Endothelial cell of umbilical vein (primary cell): ENCODE results near the gene ST8SIA6. TPM values are rescaled to one million over a fixed set of nuclear protein-coding genes. Genes with fewer than 3 reads are reported as not detected.

Experiments used
- BruUV-seq: library from RNA; stranded (reverse); fragments of 400-500 nt; replicated peaks from 2 replicates; lab custom pipeline; 2021; lab: Mats Ljungman, UMichigan
- CTCF ChIA-PET: fragments of 300-600, 350-600 bp; sonication (Branson Sonifier 250); formaldehyde crosslinking; loops from one replicate; lab custom pipeline; 2021; ENCODE audit warnings: antibody characterized with exemption, inconsistent platforms; lab: Charles Lee
- POLR2A ChIA-PET: fragments of 300-600, 350-600 bp; sonication (Branson Sonifier 250); formaldehyde crosslinking; loops from one replicate; lab custom pipeline; 2021; ENCODE audit warnings: antibody characterized with exemption, inconsistent platforms; lab: Charles Lee
- DNase-seq: peaks from one replicate; pipeline ENCODE4 v3.0.0-alpha.2; 2011; ENCODE audit warnings: low read depth, low spot score
- FAIRE-seq: peaks from 2 replicates; lab custom pipeline; 2011; peaks lifted over from hg19 to GRCh38; lab: Jason Lieb, UNC
- H2AFZ ChIP-seq: 2 replicates; pipeline ENCODE4 v1.6.0; 2012; ENCODE audit warnings: low read depth, low read length, control low read depth, inconsistent platforms
- H3K27ac ChIP-seq: 2 replicates; pipeline ENCODE4 v1.5.1; 2011; ENCODE audit warnings: low read depth, mild to moderate bottlenecking, control low read depth, low read length, moderate library complexity; ENCODE audit not compliant: insufficient read depth
- H3K27me3 ChIP-seq, 2 experiments: 2 replicates each; pipeline versions ENCODE4 v1.6.0 to v1.6.1; 2011; ENCODE audit warnings: low read length in 2 of 2, mixed read lengths in 1 of 2; ENCODE audit not compliant: control insufficient read depth in 2 of 2, insufficient read depth in 2 of 2
- H3K36me3 ChIP-seq, 2 experiments: 2 replicates in 1 of 2; 3 replicates in 1 of 2; pipeline ENCODE4 v1.5.1; 2011; ENCODE audit warnings: low read length in 2 of 2, mild to moderate bottlenecking in 1 of 2, moderate library complexity in 1 of 2; ENCODE audit not compliant: control insufficient read depth in 2 of 2, insufficient read depth in 2 of 2; ENCODE audit errors: extremely low read depth in 1 of 2
- H3K4me1 ChIP-seq: 3 replicates; pipeline ENCODE4 v1.5.1; 2011; ENCODE audit warnings: mild to moderate bottlenecking, low read length; ENCODE audit not compliant: control insufficient read depth, insufficient read depth; ENCODE audit errors: extremely low read depth
- H3K4me2 ChIP-seq: 2 replicates; pipeline ENCODE4 v1.6.1; 2011; ENCODE audit warnings: low read length, control low read depth, mixed read lengths; ENCODE audit not compliant: insufficient read depth
- H3K4me3 ChIP-seq, 3 experiments: fragments of 200-600 bp in 1 of 3; sonication (generic), shearing (Covaris generic) in 1 of 3; replicated peaks in 1 of 3; 2 replicates each; pipeline ENCODE4 v1.5.1; 2011 to 2016; ENCODE audit warnings: control low read depth in 3 of 3, low read length in 3 of 3, mild to moderate bottlenecking in 2 of 3, inconsistent platforms in 1 of 3, low read depth in 1 of 3, moderate library complexity in 1 of 3; ENCODE audit not compliant: insufficient read depth in 1 of 3
- H3K79me2 ChIP-seq: 2 replicates; pipeline ENCODE4 v1.6.0; 2012; ENCODE audit warnings: low read length, inconsistent platforms; ENCODE audit not compliant: control insufficient read depth, insufficient read depth
- H3K9ac ChIP-seq: replicated peaks from 2 replicates; pipeline ENCODE3; 2011; ENCODE audit warnings: low read length, control low read depth; ENCODE audit not compliant: insufficient read depth; ENCODE audit errors: extremely low read depth
- H3K9me1 ChIP-seq: replicated peaks from 3 replicates; pipeline ENCODE4 v1.6.0; 2011; ENCODE audit warnings: mild to moderate bottlenecking, low read length; ENCODE audit not compliant: control insufficient read depth, insufficient read depth; ENCODE audit errors: extremely low read depth
- H3K9me3 ChIP-seq: replicated peaks from 2 replicates; pipeline ENCODE4 v1.5.1; 2012; ENCODE audit warnings: low read length, inconsistent platforms; ENCODE audit not compliant: control insufficient read depth, insufficient read depth
- H4K20me1 ChIP-seq: replicated peaks from 2 replicates; pipeline ENCODE3; 2011; ENCODE audit warnings: mild to moderate bottlenecking, low read length; ENCODE audit not compliant: control insufficient read depth, insufficient read depth; ENCODE audit errors: extremely low read depth
- CTCF ChIP-seq, 2 donors: IDR thresholded peaks; 1 replicate in 1 of 2; 2 replicates in 1 of 2; pipeline ENCODE4 v1.5.1; 2011; ENCODE audit warnings: low read length in 2 of 2, mild to moderate bottlenecking in 2 of 2, moderate library complexity in 2 of 2, control low read depth in 1 of 2, inconsistent platforms in 1 of 2, low read depth in 1 of 2; ENCODE audit not compliant: insufficient read depth in 1 of 2; ENCODE audit errors: extremely low read depth in 1 of 2
- EZH2 ChIP-seq: IDR thresholded peaks from 2 replicates; pipeline ENCODE4 v1.6.1; 2012; ENCODE audit warnings: borderline replicate concordance, low read depth, mild to moderate bottlenecking, moderate library complexity, low read length, inconsistent platforms; ENCODE audit not compliant: severe bottlenecking
- FOS ChIP-seq: IDR thresholded peaks from 2 replicates; pipeline ENCODE4 v1.6.1; 2011; ENCODE audit warnings: mild to moderate bottlenecking, low read length, moderate library complexity, borderline replicate concordance; ENCODE audit not compliant: insufficient read depth
- GATA2 ChIP-seq: IDR thresholded peaks from 2 replicates; pipeline ENCODE4 v1.7.0; 2011; ENCODE audit warnings: low read depth, mild to moderate bottlenecking, moderate library complexity, mixed read lengths, low read length; ENCODE audit not compliant: insufficient read length, insufficient read depth
- JUN ChIP-seq: IDR thresholded peaks from 2 replicates; pipeline ENCODE4 v1.6.1; 2011; ENCODE audit warnings: borderline replicate concordance, low read depth; ENCODE audit not compliant: insufficient read length, insufficient read depth
- MYC ChIP-seq: IDR thresholded peaks from one replicate; pipeline ENCODE4 v1.6.1; 2011; ENCODE audit warnings: mild to moderate bottlenecking, low read depth, low read length
- POLR2A ChIP-seq: IDR thresholded peaks from 2 replicates; pipeline ENCODE4 v1.6.1; 2012; ENCODE audit warnings: low read depth, mild to moderate bottlenecking, control low read depth, low read length
- POLR2AphosphoS5 ChIP-seq: IDR thresholded peaks from 2 replicates; pipeline ENCODE4 v1.6.1; 2012; ENCODE audit warnings: low read depth, mild to moderate bottlenecking, control low read depth, low read length, moderate library complexity; ENCODE audit not compliant: insufficient read depth
- dilution Hi-C: fragments of 300-500 bp; cut with MboI; formaldehyde crosslinking; loops from one replicate; pipeline ENCODE4 v1.15.0; 2019; ENCODE audit warnings: low sequenced_read_pairs; ENCODE audit not compliant: extremely low pct_ligation_motif_present
- intact Hi-C: fragments of 100-400 bp; cut with micrococcal nuclease; formaldehyde crosslinking; loops from one replicate; pipeline ENCODE4 v1.10.0; 2022
- polyA plus RNA-seq, 4 experiments: library from polyadenylated mRNA; depleted of rRNA in 3 of 4; stranded (reverse) in 3 of 4; unstranded in 1 of 4; fragments of >200 nt; gene quantifications; 2 replicates each; pipeline versions ENCODE4 v1.2.1 to v1.2.3, GENCODE V29; 2011 to 2012; ENCODE audit warnings: missing spikeins in 1 of 4
- total RNA-seq: library from RNA; stranded (reverse); gene quantifications from 2 replicates; pipeline ENCODE4 v1.2.3, GENCODE V29; 2021
- TF ChIP-seq, protein P1 (sequence below): IDR thresholded peaks from 2 replicates; pipeline ENCODE4 v1.6.1; 2011; ENCODE audit not compliant: insufficient read depth, insufficient read length

ST8SIA6 gene
- total and polyA plus RNA-seq, 2 donors (not counting 3 experiments of a cell fraction or from before 2014, with no cell fraction given): 0.40 to 0.51 TPM

DNA sequence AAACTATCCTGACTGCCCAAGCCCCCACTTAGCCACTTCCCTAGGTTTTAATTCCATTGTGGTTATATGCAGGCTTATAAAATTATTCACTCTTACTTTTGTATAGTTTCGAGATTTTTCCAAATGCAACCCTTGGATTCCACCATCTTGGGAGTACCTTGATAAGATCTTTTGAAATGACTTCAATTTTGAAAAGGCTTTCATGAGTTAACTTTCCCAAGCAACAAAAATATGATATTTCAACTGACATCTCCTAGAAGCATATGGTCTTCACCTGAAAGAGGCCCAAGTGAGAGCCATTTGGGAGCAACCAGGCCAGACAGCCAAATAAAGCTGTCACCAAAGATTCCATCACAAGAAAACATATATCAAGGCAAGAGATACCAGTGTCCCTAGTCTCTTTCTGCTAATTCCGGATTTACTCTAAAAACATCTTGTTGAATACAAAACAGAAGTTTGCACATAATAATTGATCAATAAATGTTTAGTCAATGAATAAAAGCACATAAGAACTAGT is 1.7 kb upstream of the ST8SIA6 start:
- ChIA-PET CTCF (interaction anchor here (1.0 to 1.1 kb wide), 2 partner anchors 13 to 18 kb away, joined by 3 read pairs; no protein-coding TSS in a partner anchor), POLR2A (interaction anchor here (0.6 kb wide), 1 partner anchor 104 kb away, joined by 3 read pairs; no protein-coding TSS in a partner anchor)
- Histone ChIP-seq H3K9ac (no peak overlapping the region), H4K20me1 (no peaks in the 10 kb centered on the region), H3K27ac (no peak overlapping the region), H2AFZ (no peak overlapping the region), H3K79me2 (no peaks in the 10 kb centered on the region), H3K9me3 (no peaks in the 10 kb centered on the region), H3K4me2 (no peak overlapping the region), H3K27me3 (no peaks in the 10 kb centered on the region), H3K4me3 (no peak overlapping the region), H3K4me1 (peaks cover 9% of the 10 kb centered on the region), H3K36me3 (no peaks in the 10 kb centered on the region), H3K9me1 (no peaks in the 10 kb centered on the region)
- FAIRE-seq (no peak), DNase-seq (no peak)
- TF ChIP-seq EZH2 (no peak), POLR2A (no peak), GATA2 (no peak), JUN (no peak), CTCF (IDR thresholded peaks at IDR 0.05; ENCODE audit: extremely low read depth in 1 of 2, insufficient read depth in 1 of 2, low read depth in 1 of 2, low read length in 2 of 2) (no peak), FOS (no peak), POLR2AphosphoS5 (no peak), MYC (no peak)
- TF ChIP-seq, protein P1, sequence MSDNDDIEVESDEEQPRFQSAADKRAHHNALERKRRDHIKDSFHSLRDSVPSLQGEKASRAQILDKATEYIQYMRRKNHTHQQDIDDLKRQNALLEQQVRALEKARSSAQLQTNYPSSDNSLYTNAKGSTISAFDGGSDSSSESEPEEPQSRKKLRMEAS: no peak
- dilution Hi-C loops (no loop called here), intact Hi-C loops (no loop called here)
- BruUV-seq: no TSS peak
